Nasal cavity respiratory epithelium epithelial cell of viscerocranial mucosa (primary cell): ENCODE data around the gene ASAH2. TPM values are rescaled to one million over a fixed set of nuclear protein-coding genes. Genes with fewer than 3 reads are reported as not detected.

Experiments used
- total RNA-seq: library from RNA; depleted of rRNA; stranded (reverse); fragments of >200 nt; gene quantifications from 2 replicates; pipeline ENCODE4 v1.2.3, GENCODE V29; 2014

Gene ASAH2
- 0.68 and 6.6 TPM in 2 replicates for total RNA-seq

DNA sequence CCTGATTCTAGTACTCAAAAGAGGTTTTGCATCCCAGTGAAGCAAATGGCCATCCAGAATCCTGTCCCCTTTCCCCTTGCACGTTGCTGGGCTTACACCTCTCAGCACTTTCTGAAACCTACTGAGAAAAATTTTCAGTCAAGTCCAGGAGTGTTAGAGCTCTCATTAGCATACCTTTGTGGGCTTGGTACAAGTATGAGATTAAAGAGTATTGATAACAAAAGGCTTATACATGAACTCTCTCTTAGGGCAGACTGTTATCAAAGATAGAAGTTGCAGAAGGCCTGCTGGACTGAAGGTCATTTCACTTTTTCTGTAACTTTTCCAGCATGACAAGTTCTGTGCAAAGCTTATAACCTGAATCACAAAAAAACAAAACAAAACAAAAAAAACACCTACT is at the start of gene ASAH2:
Gene ASAH2 (minus strand): TSS at position 123 of the 400 bp plus-strand sequence. CDS start 2,906 bp downstream, outside the sequence.

Other genes with a start within 250 kb of the ASAH2 start
- gene WASHC2A, start 183.6 kb downstream of the ASAH2 start, total RNA-seq = 34.9 and 54.4 TPM in 2 replicates